HG03442 (cell line): ENCODE measurements around the gene KCNMA1.
A peak's percentile ranks its signal among the peaks of the same experiment; 100 is the strongest.

Source experiments
- ATAC-seq: cut with Tn5 transposase; IDR thresholded peaks from one replicate; pipeline ENCODE4 v1.9.1; 2021; ENCODE audit warnings: mild to moderate bottlenecking, moderate library complexity; ENCODE audit not compliant: unreplicated experiment

KCNMA1 gene

GRCh38 chr10:77380723-77381122 lies 256.9 kb downstream of the KCNMA1 start:
- ATAC-seq, result no peak

DNA sequence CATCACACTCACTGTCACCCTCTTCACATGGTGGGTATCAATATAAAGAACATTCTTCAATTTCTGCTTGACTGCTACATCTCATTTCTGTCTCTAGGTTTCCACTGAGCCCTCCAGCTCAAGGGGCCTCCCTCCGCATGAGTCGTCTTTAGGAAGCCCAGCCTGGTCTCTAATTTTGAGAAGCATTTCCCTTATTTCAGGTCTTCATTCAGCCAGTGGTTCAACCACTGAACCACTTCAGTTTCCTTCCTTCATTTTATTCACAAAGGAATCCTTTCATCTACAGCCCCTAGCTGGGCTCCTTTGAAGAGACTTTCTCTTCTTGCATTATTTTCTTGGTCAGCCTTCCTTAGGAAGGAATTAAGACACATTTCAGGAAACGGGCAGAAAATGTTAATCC lies 257.4 kb downstream of the KCNMA1 start:
- ATAC-seq, result no peak

DNA sequence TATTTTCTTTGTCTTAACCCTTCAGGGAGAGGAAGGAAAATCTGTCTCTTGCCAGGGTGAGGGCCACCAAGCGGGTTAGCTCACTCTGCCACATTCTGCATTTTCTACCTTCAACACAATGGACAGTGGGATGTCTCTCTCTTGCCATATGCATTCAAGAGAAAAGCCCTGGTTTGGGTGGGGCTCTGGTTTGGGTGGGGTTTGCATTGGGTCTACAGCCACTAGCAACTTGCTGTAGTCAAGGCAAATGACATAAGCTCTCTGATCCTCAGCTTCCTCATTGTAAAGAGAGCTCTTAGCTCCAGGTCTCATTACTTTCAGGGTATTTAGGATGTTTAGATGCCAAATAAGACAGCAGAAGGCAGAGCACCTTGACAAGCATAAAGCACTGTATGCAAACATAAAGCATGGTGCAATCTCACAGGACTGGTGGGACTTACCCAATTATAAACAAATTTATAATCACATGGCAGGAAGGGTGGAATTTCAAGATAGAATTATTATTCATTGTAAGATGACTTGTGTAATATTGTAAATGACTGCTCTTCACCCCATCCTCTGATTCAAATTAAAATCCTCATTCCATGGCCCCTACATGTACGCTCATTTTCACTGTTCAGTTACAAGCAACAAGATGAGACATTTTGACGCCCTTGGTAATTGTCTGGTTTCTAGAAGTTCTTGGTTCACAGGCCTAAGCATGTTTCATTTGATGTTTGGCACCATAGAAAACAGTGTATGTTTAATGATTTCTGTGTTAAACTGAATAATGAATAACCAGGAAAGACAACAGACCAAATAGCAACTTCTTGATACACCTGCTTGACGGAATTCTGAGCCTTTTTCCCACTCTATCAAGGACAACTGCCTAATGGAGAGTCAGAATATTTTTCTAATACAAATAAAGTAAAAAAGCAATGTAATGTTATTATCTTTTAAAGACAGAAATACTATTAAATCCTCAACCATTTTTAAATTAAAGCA lies 258.9 kb downstream of the KCNMA1 start:
- ATAC-seq, result no peak

DNA sequence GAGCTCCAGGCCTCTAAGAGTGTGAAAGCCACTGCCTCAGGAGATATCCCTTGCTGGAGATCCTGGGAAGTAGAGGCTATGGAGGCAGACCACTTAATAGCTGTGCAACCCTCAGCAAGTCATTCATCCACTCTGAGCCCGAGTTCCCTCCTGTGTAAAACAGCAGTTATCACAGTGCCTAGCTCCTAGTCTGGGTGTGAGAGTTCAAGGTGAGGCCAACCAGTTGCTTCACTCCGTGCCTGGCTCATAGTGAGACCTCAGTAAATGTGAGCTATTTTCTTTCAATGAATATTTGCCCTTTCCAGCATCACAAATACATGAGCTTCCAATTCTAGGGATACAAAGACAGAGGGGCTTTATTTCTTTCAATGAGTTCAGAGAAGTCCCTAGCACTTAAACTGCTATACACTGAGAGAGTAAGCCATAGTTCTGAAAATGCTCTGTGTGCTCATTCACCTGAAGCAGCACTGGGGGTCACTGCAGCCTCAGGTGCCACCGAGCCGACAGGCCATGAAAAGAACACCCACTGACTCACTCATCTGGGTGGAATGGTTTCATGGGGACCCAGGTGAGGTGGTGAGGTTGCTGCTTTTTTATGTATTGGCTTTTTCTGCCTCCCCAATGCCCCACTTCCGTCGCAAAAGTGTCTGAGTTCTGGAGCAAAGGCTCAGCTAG lies 259.8 kb downstream of the KCNMA1 start:
- ATAC-seq, result no peak

DNA sequence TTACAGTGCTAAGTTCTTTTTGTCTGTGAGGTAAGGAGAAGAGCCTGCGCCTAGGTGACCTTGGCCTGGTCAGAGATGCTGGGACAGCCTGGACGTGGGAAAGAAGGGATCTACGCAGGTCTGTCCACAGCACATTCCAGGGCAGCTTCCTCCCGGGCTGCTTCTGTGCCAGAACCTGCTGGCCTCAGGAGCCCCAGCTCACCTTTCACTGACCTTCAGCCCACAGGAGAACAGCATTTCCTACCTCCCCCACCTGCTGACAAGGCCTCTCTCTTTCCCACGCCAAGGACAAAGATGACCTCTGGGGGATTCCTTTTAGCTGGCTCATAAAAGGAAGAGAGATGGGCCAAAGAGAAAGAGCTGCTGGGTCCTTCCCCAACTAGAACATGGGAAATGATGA lies 260.6 kb downstream of the KCNMA1 start:
- ATAC-seq, result no peak

DNA sequence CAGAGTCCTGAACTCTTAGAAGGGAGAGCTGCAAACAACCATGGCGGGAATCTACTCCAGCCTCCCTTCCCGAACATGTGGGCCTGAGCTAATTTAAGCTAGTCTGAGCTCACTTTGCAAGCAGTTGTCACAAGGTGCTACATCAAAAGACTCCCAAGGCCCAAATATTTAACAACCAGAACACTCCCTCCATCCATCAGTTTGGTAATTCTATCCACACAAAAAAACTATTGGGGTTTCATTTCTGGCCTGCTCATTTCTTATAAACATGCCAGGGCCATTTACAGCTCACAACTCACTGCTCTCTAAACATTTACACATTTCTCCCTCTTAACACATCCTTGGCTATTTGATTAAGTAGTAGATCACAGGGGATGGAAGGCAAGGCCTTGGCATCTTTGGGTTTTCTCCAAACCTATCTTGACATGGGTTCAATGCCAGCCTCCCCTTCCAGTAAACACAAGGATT lies 263.4 kb downstream of the KCNMA1 start:
- no peak for ATAC-seq

DNA sequence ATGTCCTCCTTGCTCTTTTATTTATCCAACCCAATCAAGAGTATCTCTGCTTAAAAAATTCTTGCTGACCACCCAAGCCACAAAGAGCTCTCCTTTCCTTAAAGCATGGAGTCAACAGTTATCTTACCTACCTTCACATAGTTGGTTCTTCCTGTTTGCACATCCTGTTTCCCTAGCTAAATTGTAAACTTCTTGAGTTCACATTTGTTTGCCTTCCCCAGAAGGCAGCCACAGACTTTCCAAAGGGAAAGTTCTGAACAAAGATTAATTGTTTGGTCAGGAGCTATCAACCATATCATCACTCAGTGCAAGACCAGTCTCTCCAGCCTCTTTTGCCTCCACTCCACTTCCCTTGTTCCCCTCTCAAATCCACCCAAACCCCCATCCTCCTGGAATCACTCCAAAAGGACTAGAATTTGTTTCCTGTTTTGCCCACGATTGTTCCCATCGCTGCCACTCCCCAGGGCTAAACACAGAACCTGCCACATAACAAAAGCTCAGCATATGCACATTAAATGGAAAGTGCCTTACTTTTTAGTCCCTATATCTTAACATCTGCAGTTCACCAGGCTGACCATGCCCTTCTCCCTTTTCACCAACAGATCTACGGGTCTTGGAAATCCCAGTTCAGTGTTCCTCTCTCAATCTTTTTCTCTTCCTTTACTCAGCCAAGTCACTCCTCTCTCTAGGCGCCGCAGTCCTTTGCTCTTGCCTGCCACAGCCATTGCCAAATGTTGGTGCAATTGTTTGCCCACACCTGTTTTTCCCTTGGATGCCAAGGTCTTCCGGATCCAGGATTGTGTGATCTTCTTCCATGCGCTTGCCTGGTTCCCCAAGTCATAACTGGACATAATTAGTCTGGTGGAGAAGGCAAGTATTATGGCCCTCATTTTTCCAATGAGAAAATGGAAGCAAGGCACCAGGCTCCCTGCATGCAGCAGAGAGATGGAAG lies 265.5 kb downstream of the KCNMA1 start:
- no peak for ATAC-seq

DNA sequence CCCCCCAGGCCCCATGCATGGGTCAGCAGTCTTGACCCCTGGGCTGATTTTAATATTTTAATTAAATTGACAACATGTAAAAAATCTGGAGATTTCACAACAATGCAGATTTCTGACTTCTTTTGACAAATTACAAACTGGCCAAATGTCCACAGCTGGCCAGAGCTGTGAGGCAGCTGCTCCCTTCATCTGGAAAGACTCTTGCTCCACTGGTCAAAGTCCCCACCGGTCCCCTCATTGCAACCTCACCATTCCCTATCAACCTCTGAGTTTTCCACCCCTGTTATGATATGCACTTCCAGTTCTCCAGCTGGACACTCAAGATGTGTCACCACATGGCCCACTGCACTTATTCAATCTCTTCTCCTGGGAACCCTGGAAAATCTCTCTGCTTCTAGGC lies 266.2 kb downstream of the KCNMA1 start:
- ATAC-seq, result no peak

GRCh38 chr10:77368006-77368405 lies 269.6 kb downstream of the KCNMA1 start:
- no peak for ATAC-seq

DNA sequence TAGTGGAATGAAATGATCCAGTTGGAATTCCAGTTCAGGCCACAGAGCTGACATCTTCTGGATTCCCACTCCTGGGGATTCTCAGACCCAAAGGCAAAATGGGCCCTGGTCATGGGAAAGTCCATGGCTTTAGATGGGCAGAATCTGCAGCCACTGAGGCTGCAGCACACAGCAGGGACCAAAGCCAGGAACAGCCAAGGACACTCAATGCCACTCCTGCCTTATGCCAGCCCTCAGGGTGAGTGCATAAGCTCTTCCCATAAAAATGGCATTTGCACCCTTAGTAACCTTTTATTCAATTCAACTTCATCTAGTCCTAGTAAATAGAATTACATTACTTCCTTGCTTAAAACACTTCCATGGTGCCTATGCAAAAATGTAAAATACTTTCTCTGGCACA lies 274.4 kb downstream of the KCNMA1 start:
- ATAC-seq, result no peak

DNA sequence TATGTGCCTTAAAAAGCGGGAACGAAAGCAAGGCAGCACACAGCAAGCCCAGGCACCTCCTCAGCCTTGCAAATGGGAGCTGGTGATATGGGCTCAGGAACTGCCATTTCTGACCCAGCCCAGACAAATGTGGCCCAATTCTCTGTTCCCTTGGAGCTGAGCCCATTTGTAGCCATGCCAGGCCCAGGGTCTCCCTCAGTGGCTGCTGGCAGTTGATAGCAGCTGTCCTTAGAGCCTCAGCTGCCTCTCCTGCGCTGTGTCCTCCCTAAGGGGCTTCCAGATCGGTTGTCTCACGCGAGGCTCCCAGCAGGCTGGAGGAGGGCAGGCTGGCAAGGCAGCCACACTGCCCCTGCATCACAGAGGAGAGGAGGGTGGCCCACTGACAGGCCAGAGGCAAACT lies 275.8 kb downstream of the KCNMA1 start:
- no peak for ATAC-seq

DNA sequence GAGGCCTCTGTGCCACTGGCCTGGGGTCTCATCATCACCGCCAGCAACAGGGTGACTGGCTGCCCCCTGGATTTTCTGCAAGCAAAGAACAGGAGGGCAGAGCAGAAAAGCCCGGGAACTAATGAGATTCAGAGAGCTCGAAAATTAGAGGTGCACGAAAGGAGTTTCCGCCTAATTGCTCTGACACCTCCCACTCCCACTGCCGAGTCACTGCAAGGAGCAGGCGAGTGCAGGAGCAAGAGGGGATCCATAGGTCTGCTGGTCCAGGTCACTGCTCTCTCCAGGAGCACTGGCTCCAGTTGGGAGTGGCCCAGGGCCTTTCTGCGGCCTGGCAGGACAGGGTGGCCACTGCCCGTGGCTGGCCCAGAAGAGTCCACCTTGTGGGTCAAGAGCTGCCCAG lies 276.2 kb downstream of the KCNMA1 start:
- no peak for ATAC-seq

DNA sequence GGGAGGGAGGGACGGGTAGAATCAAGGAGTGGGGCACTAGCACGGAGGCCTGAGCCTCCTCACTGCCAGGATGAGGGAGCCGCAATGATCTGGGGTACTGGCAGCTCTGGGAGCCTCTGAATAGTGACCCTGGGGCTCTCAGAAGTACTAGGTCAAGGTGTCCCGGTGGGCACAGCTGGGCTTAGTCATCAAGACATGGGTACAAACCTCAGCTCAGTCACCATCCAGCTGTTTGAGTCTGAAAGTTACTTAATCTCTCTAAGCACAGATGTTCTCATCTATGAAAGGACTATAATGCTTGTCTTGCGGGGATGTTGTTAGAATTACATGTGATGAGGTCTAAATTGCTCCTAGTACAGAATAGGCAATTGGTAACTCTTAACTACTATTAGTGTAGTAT lies 276.8 kb downstream of the KCNMA1 start:
- ATAC-seq, result no peak

DNA sequence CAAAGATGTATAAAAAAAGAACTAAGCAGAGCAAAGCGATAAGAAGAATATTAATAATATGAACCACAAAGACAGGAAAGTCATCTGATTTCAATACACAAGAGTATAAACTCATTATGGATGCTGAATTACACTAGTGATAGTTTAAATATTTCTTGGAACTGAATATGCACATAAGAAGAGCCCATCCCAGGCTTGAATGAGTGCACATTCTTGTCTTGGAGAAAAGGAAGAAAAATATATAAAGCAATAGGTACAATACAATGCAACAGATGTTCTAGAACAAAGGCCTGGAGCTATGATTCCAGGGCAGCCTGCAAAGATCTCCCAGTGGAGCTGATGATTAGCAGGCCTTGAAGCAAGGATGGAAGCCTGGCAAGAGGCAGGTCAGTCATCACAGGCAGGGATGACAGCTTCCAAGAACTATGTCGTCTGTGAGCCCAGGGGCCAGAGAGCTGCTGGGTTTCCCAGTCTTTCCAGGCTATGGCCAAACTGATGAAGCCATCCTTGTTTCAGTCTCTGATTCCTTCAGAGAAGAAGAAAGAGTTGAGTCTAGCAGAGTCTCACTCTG lies 277.6 kb downstream of the KCNMA1 start:
- no peak for ATAC-seq

GRCh38 chr10:77359287-77359691 lies 278.3 kb downstream of the KCNMA1 start:
- ATAC-seq, result peak; percentile 41

DNA sequence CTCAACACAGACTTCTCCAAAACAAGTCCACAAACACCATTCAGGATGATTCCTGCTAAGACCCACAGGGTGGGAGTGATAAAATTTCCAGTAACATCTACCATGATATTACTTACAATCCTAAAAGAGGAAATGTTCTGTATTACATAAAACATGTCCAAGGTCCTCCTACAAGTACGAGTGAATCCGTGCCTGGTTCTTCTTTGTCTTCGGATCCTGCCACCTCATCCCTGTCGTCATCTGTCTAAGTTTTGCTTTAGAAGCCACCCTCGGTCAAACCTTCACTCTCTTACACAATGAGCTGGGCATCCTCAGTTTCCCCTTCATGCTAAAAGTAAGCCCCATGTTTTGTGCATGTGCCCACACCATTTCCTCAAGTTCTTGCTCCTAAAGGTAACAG lies 279.0 kb downstream of the KCNMA1 start:
- ATAC-seq, result no peak

GRCh38 chr10:77357611-77358310 lies 279.8 kb downstream of the KCNMA1 start:
- ATAC-seq, result no peak

GRCh38 chr10:77357185-77357584 lies 280.4 kb downstream of the KCNMA1 start:
- no peak for ATAC-seq

DNA sequence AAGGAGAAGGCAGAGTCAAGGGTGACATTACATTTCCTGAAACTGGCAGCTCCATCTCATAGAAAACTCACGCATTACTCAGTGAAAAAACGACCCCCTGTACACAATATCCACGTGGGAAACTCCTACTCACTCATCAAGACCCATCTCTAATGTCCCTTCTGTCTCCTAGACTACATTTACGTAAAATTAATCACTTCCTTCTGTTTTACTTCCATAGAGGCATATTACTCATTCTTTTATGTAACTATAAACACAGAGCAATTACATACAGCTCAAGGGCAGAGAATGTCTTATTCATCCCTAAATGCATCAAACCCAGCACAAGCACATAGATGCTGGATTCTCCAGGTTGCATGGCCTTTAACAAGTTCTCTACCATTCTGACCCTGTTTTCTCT lies 281.8 kb downstream of the KCNMA1 start:
- ATAC-seq, result no peak

GRCh38 chr10:77351386-77351785 lies 286.2 kb downstream of the KCNMA1 start:
- no peak for ATAC-seq
